Liver (tissue), 9 donors: ENCODE results near the gene ZDHHC14. TPM values are rescaled to one million over a fixed set of nuclear protein-coding genes. Genes with fewer than 3 reads are reported as not detected.

Source experiments
- DNase-seq: peaks from one replicate; pipeline ENCODE4 v3.0.0-alpha.2; 2017; ENCODE audit warnings: low spot score
- H3K27ac ChIP-seq, 2 donors: one replicate each; pipeline ENCODE4 v1.7.0; 2013; ENCODE audit warnings: inconsistent platforms in 2 of 2, low read length in 2 of 2, control low read depth in 1 of 2, low read depth in 1 of 2, mild to moderate bottlenecking in 1 of 2
- H3K27me3 ChIP-seq, 4 donors: one replicate each; pipeline versions ENCODE4 v1.6.1 to v1.7.0; 2013; ENCODE audit warnings: low read length in 3 of 4, inconsistent platforms in 1 of 4, mild to moderate bottlenecking in 1 of 4, moderate library complexity in 1 of 4; ENCODE audit not compliant: control insufficient read depth in 4 of 4, insufficient read depth in 4 of 4
- H3K36me3 ChIP-seq, 4 donors: one replicate each; pipeline versions ENCODE4 v1.6.1 to v1.7.0; 2013; ENCODE audit warnings: low read length in 3 of 4, mild to moderate bottlenecking in 3 of 4, low read depth in 1 of 4, moderate library complexity in 1 of 4; ENCODE audit not compliant: control insufficient read depth in 4 of 4, insufficient read depth in 3 of 4
- H3K4me1 ChIP-seq, 4 donors: one replicate each; pipeline versions ENCODE4 v1.6.1 to v1.7.0; 2013; ENCODE audit warnings: low read length in 3 of 4, mild to moderate bottlenecking in 3 of 4, moderate library complexity in 1 of 4; ENCODE audit not compliant: control insufficient read depth in 4 of 4, insufficient read depth in 4 of 4
- H3K4me3 ChIP-seq, 3 donors: one replicate each; pipeline versions ENCODE4 v1.6.1 to v1.7.0; 2013; ENCODE audit warnings: low read length in 3 of 3, control low read depth in 1 of 3, low read depth in 1 of 3, mild to moderate bottlenecking in 1 of 3
- H3K9ac ChIP-seq, 2 donors: one replicate each; pipeline ENCODE4 v1.7.0; 2013; ENCODE audit warnings: low read length in 2 of 2, mild to moderate bottlenecking in 2 of 2, moderate library complexity in 2 of 2, control low read depth in 1 of 2, low read depth in 1 of 2
- H3K9me3 ChIP-seq, 4 donors: one replicate each; pipeline versions ENCODE4 v1.6.1 to v1.7.0; 2013; ENCODE audit warnings: low read length in 3 of 4; ENCODE audit not compliant: control insufficient read depth in 4 of 4
- EGR1 ChIP-seq, 2 donors: IDR thresholded peaks; 2 replicates each; pipeline ENCODE4 v1.6.1; 2016 to 2018; ENCODE audit warnings: antibody characterized with exemption in 2 of 2, low read depth in 2 of 2
- FOXA1 ChIP-seq: IDR thresholded peaks from 2 replicates; pipeline ENCODE4 v1.6.1; 2016; ENCODE audit warnings: antibody characterized with exemption
- GABPA ChIP-seq, 2 donors: IDR thresholded peaks in 1 of 2; conservative IDR thresholded peaks in 1 of 2; 2 replicates each; pipeline ENCODE4 v1.6.1; 2016; ENCODE audit warnings: antibody characterized with exemption in 2 of 2, mild to moderate bottlenecking in 1 of 2, moderate library complexity in 1 of 2
- JUND ChIP-seq, 2 donors: IDR thresholded peaks; 2 replicates each; pipeline ENCODE4 v1.6.1; 2016; ENCODE audit warnings: antibody characterized with exemption in 2 of 2
- RAD21 ChIP-seq, 2 donors: IDR thresholded peaks; 2 replicates each; pipeline ENCODE4 v1.6.1; 2016; ENCODE audit warnings: antibody characterized with exemption in 2 of 2, mild to moderate bottlenecking in 2 of 2
- RXRA ChIP-seq, 2 donors: IDR thresholded peaks; 2 replicates each; pipeline ENCODE4 v1.6.1; 2017 to 2018; ENCODE audit warnings: antibody characterized with exemption in 2 of 2, mild to moderate bottlenecking in 1 of 2
- SP1 ChIP-seq: IDR thresholded peaks from 2 replicates; pipeline ENCODE4 v1.6.1; 2018; ENCODE audit warnings: antibody characterized with exemption, mild to moderate bottlenecking
- TAF1 ChIP-seq: conservative IDR thresholded peaks from 2 replicates; pipeline ENCODE4 v1.6.1; 2016; ENCODE audit warnings: antibody characterized with exemption, mild to moderate bottlenecking
- polyA plus RNA-seq, 2 donors: library from polyadenylated mRNA; stranded (reverse) in 1 of 2; unstranded in 1 of 2; fragments of 200-250 nt in 1 of 2; fragments of >200 nt in 1 of 2; fragmentation: Nextera tagmentation in 1 of 2; extraction: Ambion mirVana in 1 of 2; gene quantifications; one replicate each; pipeline versions ENCODE4 v1.2.1 to v1.2.3, GENCODE V29; 2013 to 2015
- total RNA-seq, 2 donors: library from RNA; depleted of rRNA; stranded (reverse); fragments of >200 nt; gene quantifications; one replicate each; pipeline ENCODE4 v1.2.3, GENCODE V29; 2014
- TF ChIP-seq, protein P1 (sequence below): fragments of 150-350 bp; IDR thresholded peaks from 2 replicates; pipeline ENCODE4 v1.5.1; 2017; ENCODE audit warnings: improper control_type of control experiment, low read depth, low read length; ENCODE audit not compliant: missing input control
- TF ChIP-seq, protein P2 (sequence below): IDR thresholded peaks from 2 replicates; pipeline ENCODE4 v1.6.1; 2016; ENCODE audit warnings: antibody characterized with exemption
- TF ChIP-seq, protein P3 (sequence below): IDR thresholded peaks from 2 replicates; pipeline ENCODE4 v1.6.1; 2016; ENCODE audit warnings: antibody characterized with exemption
- TF ChIP-seq, protein P4 (sequence below): IDR thresholded peaks from 2 replicates; pipeline ENCODE4 v1.6.1; 2016; ENCODE audit warnings: antibody characterized with exemption, mild to moderate bottlenecking
- donor health status: healthy.
- donor health status: healthy.
- donor health status: healthy.
- donor health status: healthy.
- donor health status: healthy.

ZDHHC14 gene
- total and polyA plus RNA-seq, 4 donors = 4.4 to 11.7 (median 8.4) TPM

DNA sequence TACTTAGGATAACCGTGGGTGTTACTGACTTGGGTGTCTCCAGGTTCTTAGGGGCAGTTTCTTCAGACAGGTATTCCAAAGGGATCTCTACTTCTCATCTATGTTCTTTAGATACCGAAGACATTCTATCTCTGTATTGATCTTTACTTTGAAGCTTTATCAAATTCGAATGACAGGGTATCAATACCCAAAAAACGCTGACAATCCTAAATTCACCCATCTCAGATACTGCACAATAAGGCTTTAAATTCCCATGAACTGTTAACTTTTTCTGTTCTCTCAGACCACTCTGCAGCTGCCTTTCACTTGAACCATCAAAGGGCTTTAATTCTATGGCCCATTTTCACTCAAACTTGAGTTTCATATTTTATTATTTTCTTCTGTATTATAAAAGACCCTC, 72.1 kb downstream of the ZDHHC14 start (continued):
- TF ChIP-seq, protein P1, sequence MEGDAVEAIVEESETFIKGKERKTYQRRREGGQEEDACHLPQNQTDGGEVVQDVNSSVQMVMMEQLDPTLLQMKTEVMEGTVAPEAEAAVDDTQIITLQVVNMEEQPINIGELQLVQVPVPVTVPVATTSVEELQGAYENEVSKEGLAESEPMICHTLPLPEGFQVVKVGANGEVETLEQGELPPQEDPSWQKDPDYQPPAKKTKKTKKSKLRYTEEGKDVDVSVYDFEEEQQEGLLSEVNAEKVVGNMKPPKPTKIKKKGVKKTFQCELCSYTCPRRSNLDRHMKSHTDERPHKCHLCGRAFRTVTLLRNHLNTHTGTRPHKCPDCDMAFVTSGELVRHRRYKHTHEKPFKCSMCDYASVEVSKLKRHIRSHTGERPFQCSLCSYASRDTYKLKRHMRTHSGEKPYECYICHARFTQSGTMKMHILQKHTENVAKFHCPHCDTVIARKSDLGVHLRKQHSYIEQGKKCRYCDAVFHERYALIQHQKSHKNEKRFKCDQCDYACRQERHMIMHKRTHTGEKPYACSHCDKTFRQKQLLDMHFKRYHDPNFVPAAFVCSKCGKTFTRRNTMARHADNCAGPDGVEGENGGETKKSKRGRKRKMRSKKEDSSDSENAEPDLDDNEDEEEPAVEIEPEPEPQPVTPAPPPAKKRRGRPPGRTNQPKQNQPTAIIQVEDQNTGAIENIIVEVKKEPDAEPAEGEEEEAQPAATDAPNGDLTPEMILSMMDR = no peak
- TF ChIP-seq GABPA (IDR thresholded peaks at IDR 0.05 in 1 of 2, conservative IDR thresholded peaks at IDR 0.05 in 1 of 2) (no peak), SP1 (no peak)

DNA sequence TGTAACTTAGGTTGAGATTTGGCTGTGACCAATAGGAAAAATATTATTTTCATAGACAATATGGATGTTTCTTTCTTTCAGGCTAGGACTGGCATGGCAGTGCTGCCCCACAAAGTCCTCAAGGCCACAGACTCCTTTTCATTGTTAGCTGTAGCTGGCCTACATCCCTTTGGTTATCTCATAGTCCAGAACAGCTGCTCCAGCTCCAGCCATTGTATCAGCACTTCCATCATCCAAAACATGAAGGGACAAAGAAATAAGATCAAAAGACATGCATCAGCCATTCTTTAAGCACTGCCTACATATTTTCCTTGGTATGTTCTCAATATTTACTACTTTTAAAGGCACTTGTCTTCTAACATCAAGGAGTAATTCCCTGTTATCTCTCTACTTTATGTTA, 73.0 kb downstream of the ZDHHC14 start:
- DNase-seq = no peak
- Histone ChIP-seq H3K4me3 (no peak overlapping the region), H3K9me3 (no peaks in the 10 kb centered on the region), H3K36me3 (no peaks in the 10 kb centered on the region), H3K4me1 (peaks cover 0 to 6% (median under 1%) of the 10 kb centered on the region in 4 donors), H3K27me3 (no peaks in the 10 kb centered on the region), H3K27ac (no peak overlapping the region), H3K9ac (no peak overlapping the region)
- TF ChIP-seq FOXA1 = no peak
- no peak for TF ChIP-seq JUND (IDR thresholded peaks at IDR 0.05)
- TF ChIP-seq EGR1 (IDR thresholded peaks at IDR 0.05; ENCODE audit: low read depth in 2 of 2) = no peak
- no peak for TF ChIP-seq TAF1
- TF ChIP-seq GABPA (IDR thresholded peaks at IDR 0.05 in 1 of 2, conservative IDR thresholded peaks at IDR 0.05 in 1 of 2) = no peak
- no peak for TF ChIP-seq SP1
- TF ChIP-seq, protein P2, sequence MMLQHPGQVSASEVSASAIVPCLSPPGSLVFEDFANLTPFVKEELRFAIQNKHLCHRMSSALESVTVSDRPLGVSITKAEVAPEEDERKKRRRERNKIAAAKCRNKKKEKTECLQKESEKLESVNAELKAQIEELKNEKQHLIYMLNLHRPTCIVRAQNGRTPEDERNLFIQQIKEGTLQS = no peak
- TF ChIP-seq, protein P3, sequence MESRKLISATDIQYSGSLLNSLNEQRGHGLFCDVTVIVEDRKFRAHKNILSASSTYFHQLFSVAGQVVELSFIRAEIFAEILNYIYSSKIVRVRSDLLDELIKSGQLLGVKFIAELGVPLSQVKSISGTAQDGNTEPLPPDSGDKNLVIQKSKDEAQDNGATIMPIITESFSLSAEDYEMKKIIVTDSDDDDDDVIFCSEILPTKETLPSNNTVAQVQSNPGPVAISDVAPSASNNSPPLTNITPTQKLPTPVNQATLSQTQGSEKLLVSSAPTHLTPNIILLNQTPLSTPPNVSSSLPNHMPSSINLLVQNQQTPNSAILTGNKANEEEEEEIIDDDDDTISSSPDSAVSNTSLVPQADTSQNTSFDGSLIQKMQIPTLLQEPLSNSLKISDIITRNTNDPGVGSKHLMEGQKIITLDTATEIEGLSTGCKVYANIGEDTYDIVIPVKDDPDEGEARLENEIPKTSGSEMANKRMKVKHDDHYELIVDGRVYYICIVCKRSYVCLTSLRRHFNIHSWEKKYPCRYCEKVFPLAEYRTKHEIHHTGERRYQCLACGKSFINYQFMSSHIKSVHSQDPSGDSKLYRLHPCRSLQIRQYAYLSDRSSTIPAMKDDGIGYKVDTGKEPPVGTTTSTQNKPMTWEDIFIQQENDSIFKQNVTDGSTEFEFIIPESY = no peak
- no peak for TF ChIP-seq RAD21 (IDR thresholded peaks at IDR 0.05)
- no peak for TF ChIP-seq RXRA (IDR thresholded peaks at IDR 0.05)
- TF ChIP-seq, protein P4, sequence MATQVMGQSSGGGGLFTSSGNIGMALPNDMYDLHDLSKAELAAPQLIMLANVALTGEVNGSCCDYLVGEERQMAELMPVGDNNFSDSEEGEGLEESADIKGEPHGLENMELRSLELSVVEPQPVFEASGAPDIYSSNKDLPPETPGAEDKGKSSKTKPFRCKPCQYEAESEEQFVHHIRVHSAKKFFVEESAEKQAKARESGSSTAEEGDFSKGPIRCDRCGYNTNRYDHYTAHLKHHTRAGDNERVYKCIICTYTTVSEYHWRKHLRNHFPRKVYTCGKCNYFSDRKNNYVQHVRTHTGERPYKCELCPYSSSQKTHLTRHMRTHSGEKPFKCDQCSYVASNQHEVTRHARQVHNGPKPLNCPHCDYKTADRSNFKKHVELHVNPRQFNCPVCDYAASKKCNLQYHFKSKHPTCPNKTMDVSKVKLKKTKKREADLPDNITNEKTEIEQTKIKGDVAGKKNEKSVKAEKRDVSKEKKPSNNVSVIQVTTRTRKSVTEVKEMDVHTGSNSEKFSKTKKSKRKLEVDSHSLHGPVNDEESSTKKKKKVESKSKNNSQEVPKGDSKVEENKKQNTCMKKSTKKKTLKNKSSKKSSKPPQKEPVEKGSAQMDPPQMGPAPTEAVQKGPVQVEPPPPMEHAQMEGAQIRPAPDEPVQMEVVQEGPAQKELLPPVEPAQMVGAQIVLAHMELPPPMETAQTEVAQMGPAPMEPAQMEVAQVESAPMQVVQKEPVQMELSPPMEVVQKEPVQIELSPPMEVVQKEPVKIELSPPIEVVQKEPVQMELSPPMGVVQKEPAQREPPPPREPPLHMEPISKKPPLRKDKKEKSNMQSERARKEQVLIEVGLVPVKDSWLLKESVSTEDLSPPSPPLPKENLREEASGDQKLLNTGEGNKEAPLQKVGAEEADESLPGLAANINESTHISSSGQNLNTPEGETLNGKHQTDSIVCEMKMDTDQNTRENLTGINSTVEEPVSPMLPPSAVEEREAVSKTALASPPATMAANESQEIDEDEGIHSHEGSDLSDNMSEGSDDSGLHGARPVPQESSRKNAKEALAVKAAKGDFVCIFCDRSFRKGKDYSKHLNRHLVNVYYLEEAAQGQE = no peak
